NCI-H748 (cell line): ENCODE data around the gene DNAH7.
"Not testable (repeated sequence)": the region's sequence is repeated elsewhere in the genome, so short reads cannot be mapped to it uniquely, and the experiment has no call there.

Experiments used
- DNase-seq: peaks from one replicate; lab custom pipeline; 2025; ENCODE audit not compliant: unreplicated experiment; lab: John Stamatoyannopoulos, UW

The DNAH7 gene

GRCh38 chr2:195984923-195985726 lies 83.5 kb downstream of the DNAH7 start:
- no peak for DNase-seq

GRCh38 chr2:195967336-195967735 lies 101.3 kb downstream of the DNAH7 start:
- DNase-seq: no peak

GRCh38 chr2:195961873-195962272 lies 106.8 kb downstream of the DNAH7 start:
- no peak for DNase-seq

GRCh38 chr2:195959341-195959740 lies 109.3 kb downstream of the DNAH7 start:
- no peak for DNase-seq

- no peak for DNase-seq
Measured at GRCh38 chr2:195956725-195957124, 111.9 kb downstream of the DNAH7 start.

GRCh38 chr2:195945056-195945455 lies 123.6 kb downstream of the DNAH7 start:
- DNase-seq: no peak

- no peak for DNase-seq
Measured at GRCh38 chr2:195937176-195937575, 131.5 kb downstream of the DNAH7 start.

GRCh38 chr2:195934484-195934883 lies 134.2 kb downstream of the DNAH7 start:
- DNase-seq: no peak

- DNase-seq: peak; percentile 69
Measured at GRCh38 chr2:195929531-195929930, 139.1 kb downstream of the DNAH7 start.

- no peak for DNase-seq
Measured at GRCh38 chr2:195925120-195925519, 143.5 kb downstream of the DNAH7 start.

GRCh38 chr2:195923889-195924288 lies 144.7 kb downstream of the DNAH7 start:
- DNase-seq: no peak

GRCh38 chr2:195917021-195917600 lies 151.5 kb downstream of the DNAH7 start:
- not testable (repeated sequence) for DNase-seq

- no peak for DNase-seq
Measured at GRCh38 chr2:195912079-195912478, 156.6 kb downstream of the DNAH7 start.

GRCh38 chr2:195910570-195910969 lies 158.1 kb downstream of the DNAH7 start:
- DNase-seq: no peak

- DNase-seq: no peak
Measured at GRCh38 chr2:195909926-195910325, 158.7 kb downstream of the DNAH7 start.

- DNase-seq: no peak
Measured at GRCh38 chr2:195907474-195907873, 161.2 kb downstream of the DNAH7 start.

- no peak for DNase-seq
Measured at GRCh38 chr2:195903956-195904355, 164.7 kb downstream of the DNAH7 start.

- DNase-seq: no peak
Measured at GRCh38 chr2:195902857-195903256, 165.8 kb downstream of the DNAH7 start.

- no peak for DNase-seq
Measured at GRCh38 chr2:195899226-195899625, 169.4 kb downstream of the DNAH7 start.

- peak; percentile 56 for DNase-seq
Measured at GRCh38 chr2:195898505-195899191, 170.0 kb downstream of the DNAH7 start.

GRCh38 chr2:195891081-195891480 lies 177.6 kb downstream of the DNAH7 start:
- no peak for DNase-seq

- no peak for DNase-seq
Measured at GRCh38 chr2:195879153-195879552, 189.5 kb downstream of the DNAH7 start.
